Activated CD4-positive, alpha-beta T cell treated with anti-CD3 and anti-CD28 coated beads, Interleukin-2, amount 10 ng/mL, durations not matched to agents 7 days and 5 days (primary cell): ENCODE results near the gene KLHDC3. TPM values are rescaled to one million over a fixed set of nuclear protein-coding genes. Genes with fewer than 3 reads are reported as not detected.

Source experiments
- total RNA-seq, 2 experiments: library from RNA; stranded (reverse); gene quantifications; one replicate each; pipeline ENCODE4 v1.2.3, GENCODE V29; 2021

Gene KLHDC3
- total RNA-seq, 2 experiments from 2014 or later = 64.7 to 74.2 TPM

Other genes with a start within 250 kb of the KLHDC3 start
- 10 to 100 TPM; 23.4 to 27.8 TPM for gene BICRAL, start 232.2 kb upstream of the KLHDC3 start, total RNA-seq
- 10 to 100 TPM; 68.7 to 74.0 TPM for gene RPL7L1, start 134.6 kb upstream of the KLHDC3 start, total RNA-seq
- gene PTCRA, start 98.2 kb upstream of the KLHDC3 start, total RNA-seq = not detected
- 10 to 100 TPM; 69.7 to 75.0 TPM for gene CNPY3, start 84.8 kb upstream of the KLHDC3 start, total RNA-seq
- gene GNMT, start 53.5 kb upstream of the KLHDC3 start, total RNA-seq = 1 to 10 TPM; 1.1 to 1.3 TPM
- gene PEX6, start 35.1 kb upstream of the KLHDC3 start, total RNA-seq = 10 to 100 TPM; 18.7 to 21.3 TPM
- 10 to 100 TPM; 62.0 to 68.1 TPM for gene PPP2R5D, start 29.7 kb upstream of the KLHDC3 start, total RNA-seq
- gene MEA1, start 303 bp upstream of the KLHDC3 start, total RNA-seq = 10 to 100 TPM; 58.9 to 70.1 TPM
- gene RRP36, start 7.4 kb downstream of the KLHDC3 start, total RNA-seq = 10 to 100 TPM; 65.3 to 68.4 TPM
- gene CUL7, start 39.6 kb downstream of the KLHDC3 start, total RNA-seq = 10 to 100 TPM in 1 of 2 experiments, 1 to 10 TPM in 1; 9.7 to 11.2 TPM
- gene MRPL2, start 45.2 kb downstream of the KLHDC3 start, total RNA-seq = 10 to 100 TPM; 53.9 to 59.3 TPM
- gene KLC4, start 45.4 kb downstream of the KLHDC3 start, total RNA-seq = 10 to 100 TPM; 12.7 to 17.0 TPM
- 1 to 10 TPM; 1.3 to 1.9 TPM for gene PTK7, start 62.1 kb downstream of the KLHDC3 start, total RNA-seq
- gene SRF, start 157.0 kb downstream of the KLHDC3 start, total RNA-seq = 10 to 100 TPM; 40.8 to 41.9 TPM
- gene CUL9, start 167.9 kb downstream of the KLHDC3 start, total RNA-seq = 10 to 100 TPM; 57.8 to 60.7 TPM
- gene DNPH1, start 215.2 kb downstream of the KLHDC3 start, total RNA-seq = 10 to 100 TPM; 36.7 to 48.6 TPM
- under 1 TPM; 0.07 to 0.12 TPM for gene TTBK1, start 229.2 kb downstream of the KLHDC3 start, total RNA-seq